Non-pigmented ciliary epithelial cell (primary cell): ENCODE measurements around the gene SDK1.
"Not testable (repeated sequence)": the region's sequence is repeated elsewhere in the genome, so short reads cannot be mapped to it uniquely, and the experiment has no call there.

Experiments used
- DNase-seq: peaks from one replicate; pipeline ENCODE4 v3.0.0-alpha.2; 2010; ENCODE audit warnings: low read depth

The SDK1 gene

DNA sequence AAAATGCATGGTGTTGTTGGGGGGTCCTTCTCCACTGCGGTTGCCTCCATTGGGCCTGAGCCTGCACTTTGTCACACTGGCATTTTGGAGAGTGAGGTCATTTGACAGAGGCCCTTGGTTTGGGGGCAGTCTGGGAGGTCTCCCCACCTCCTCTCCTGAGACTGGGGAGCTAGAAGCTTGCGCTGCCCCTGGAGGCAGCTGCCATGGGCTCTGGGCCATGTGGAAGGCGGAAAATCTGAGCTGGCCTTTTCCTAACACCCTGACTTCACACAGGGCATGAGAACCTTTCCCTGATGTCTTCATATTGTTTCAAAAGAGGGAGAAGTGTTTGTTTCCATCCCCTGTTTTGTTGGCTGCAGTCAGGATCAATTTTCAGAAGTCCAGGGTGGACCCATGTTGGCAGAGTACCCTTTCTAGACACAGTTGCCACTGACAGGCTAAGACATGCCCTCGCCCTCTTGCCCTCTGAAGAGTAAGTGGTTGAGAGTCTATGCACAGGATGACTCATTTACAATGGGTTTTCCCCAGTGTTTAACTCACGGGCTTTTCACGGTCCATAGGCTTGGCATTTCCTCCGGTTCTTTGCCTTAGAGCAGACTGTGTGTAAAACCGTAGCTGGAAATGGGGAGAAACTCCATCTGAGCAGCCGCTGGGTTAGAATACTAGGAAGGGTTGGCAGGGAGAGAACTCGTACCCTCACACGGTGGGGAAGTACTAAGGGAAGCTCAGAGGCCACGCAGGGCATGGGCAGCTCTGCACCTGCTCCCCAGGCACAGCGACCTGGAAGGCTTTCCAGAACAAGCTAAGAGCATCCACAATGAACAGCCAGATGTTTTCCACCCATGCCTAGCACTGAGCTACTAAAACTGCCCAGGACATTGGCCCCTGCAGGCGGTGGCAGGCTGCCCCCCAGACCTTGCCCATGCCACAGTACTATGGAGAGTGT lies 655.0 kb downstream of the SDK1 start:
- DNase-seq, result peak; percentile 22

- no peak for DNase-seq
These were observed 655.9 kb downstream of the SDK1 start for GRCh38 chr7:3956949-3957348.

DNA sequence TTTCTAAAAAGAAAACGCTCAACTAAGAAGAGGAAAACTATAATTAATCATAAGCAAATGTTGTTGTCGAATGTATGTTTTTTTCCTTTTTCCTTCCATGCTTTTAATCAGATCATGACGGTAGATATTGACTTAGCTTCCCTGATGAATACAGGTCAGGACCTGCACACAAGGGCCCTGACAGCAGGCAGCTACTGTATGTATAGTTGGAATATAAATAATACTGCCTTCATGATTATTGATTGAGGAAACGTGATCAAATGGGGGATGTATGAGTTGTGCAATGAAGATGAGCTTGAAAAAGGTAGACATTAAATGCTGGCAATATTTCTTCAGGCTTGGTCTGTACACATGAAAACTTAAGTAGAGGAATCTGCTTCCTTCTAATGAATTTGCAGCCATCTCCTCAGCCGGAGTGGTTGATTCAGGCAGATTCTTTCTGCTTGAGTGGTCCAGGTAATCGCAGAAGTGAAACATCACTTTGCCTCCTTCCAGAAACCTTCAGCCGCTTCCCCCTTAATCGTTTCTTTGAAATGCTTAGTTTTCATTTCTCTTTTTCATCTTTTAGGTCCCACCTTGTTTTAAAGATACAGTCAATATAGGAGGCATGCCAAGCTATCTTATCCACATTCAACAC lies 656.5 kb downstream of the SDK1 start:
- no peak for DNase-seq

DNA sequence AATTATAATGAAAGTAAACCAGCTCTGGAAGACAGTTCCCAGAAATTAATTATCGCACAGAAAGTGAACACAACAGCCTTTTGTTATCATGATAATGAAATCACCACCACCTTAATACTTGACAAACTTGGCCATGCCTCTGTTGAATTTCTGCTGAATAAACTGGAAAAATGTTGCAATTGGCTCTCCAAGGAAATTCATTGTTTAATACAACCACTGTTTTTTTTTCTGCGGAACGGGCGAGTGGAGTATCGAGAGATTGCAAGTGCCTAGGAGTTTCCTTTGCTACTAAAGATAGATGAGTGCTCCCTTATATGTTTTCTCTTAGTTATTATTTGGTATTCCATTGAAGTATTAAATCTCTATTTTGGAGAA lies 657.0 kb downstream of the SDK1 start:
- no peak for DNase-seq

DNA sequence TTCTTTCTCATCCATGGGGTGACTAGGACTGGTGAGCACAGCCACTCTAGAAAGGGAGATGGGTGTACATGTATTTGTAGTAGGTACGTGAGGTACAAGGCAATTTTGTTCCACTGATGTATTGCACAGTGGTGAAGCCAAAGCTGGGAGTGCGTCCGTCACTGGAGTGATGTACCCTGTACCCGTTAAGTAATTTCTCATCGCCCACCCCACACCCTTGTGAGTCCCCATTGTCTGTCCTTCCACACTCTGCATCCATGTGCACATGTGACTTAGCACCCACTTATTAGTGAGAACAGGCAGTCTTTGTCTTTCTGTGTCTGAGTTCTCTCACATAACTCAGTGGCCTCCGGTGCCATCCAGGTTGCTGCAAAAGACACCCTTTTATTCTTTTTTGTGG lies 658.3 kb downstream of the SDK1 start:
- no peak for DNase-seq

GRCh38 chr7:3960050-3960763 lies 659.2 kb downstream of the SDK1 start:
- no peak for DNase-seq

DNA sequence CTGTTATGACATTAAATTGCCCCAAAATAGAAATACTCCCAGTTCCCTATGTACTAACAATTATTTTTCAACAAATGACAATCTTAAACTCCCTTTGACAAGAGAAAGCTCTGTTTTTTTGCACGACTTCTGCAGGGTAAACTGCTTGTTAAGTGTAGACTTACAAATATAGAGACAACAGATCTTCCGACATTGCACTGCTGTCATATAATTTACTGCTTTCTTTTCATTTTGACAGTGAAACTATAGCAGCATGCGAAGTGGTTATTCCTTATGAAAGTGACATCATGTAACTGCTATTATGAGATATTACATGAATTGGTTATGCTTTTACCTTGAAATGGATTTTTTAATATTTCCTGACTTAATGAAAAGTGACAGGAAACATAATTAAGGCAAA lies 659.9 kb downstream of the SDK1 start:
- no peak for DNase-seq

DNA sequence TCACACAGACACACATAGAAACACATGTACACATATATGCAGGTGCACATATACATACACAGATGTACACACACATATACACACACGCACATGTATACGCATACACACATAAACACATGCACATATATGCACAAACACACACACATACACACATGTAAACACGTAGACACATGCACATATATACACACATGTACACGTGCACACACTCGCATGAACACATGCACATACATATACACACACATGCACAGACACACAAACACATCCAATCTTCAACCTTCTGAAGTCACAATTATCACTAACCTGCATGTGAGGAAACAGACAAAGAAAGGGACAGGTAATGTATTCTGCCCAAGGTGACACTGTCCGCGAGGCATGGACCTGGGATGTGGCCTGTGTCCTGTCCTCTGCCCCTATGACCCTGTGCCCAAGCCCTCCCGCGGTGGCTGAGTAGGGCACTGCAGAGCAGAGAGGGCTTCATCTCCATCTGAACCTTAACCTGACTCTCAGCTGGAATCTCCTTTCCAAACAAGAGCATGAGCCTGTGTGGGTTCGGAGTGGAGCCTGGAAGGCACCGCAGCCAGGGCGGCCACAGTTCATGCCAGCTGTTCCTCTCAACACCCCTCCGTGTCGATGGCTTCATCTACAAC lies 660.9 kb downstream of the SDK1 start:
- no peak for DNase-seq

DNA sequence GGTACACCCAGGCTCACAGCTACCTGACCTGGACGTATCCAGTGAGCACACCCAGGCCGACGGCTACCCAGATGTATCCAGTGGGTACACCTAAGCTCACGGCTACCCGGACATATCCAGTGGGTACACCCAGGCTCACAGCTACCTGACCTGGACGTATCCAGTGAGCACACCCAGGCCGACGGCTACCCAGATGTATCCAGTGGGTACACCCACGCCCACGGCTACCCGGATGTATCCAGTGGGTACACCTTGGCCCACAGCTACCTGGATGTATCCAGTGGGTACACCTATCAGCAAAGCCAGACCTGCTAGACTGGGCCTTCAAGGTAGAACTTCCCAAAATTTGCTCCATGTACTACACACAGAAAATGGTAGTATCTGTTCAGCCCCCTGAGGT lies 662.7 kb downstream of the SDK1 start:
- not testable (repeated sequence) for DNase-seq

DNA sequence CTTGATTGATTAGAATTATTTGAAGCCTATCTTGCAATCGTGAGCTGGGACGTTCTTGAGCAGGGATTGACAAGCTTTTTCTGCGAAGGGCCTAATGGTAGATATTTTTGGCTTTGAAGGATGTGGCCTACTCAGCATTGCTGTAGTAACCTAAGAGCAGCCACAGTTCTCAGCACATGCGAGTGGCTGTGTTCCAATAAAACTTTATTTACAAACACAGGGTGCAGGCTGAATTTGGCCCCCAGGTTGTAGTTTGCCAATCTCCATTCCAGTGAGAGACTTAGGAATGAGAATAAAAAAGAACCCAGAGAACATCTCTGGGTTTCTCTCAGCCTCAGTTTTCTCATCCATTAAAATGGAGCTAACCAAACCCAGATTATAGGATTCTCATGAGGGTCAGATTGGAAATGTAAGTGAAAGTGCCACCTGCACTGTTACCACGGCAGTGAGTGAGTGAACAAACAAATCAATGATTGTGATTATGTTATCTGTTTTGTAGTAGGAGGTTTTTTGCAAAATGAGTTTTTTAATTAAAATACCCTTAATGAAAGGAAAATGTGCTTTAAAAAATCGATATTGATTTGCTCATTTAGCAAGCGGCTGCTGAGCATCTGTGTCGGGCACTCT lies 664.0 kb downstream of the SDK1 start:
- no peak for DNase-seq

GRCh38 chr7:3965794-3966395 lies 664.8 kb downstream of the SDK1 start:
- DNase-seq, result no peak

DNA sequence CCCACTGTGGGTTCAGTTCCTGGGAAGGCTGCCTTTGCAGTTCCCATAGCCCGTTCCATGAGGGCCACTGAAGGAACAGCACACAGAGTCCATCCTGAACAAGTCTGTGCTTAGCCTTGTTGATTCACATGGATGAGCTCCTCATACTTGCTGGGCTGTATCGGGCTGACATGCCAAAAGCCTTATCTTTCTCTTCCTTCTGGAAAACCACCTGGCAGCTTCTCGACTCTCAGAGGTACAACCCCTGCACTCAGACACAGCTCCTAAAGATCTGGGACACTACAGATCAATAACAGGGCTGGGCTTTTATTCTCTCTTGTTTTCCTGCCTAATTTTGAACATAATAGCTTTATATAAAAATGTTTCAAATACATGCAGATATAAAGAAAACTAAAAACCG lies 667.2 kb downstream of the SDK1 start:
- DNase-seq, result no peak

DNA sequence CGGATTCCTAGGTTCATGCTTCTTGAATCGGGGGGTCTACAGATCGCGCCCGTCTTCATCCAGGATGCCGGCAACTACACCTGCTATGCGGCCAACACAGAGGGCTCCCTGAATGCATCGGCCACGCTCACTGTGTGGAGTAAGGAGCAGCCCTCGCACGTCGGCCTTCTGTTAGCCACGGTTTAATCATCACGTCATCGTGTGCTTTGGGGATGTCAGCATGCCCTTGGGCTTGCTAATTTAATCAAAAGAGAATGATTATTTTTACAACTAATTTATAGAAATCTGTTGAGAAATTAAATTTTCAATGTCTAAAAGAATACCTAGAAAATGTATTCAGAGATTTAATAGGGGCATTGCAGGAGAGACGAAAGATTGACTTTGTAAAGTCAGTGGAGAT lies 668.2 kb downstream of the SDK1 start:
- no peak for DNase-seq

- no peak for DNase-seq
These were observed 670.3 kb downstream of the SDK1 start for GRCh38 chr7:3971323-3971722.

DNA sequence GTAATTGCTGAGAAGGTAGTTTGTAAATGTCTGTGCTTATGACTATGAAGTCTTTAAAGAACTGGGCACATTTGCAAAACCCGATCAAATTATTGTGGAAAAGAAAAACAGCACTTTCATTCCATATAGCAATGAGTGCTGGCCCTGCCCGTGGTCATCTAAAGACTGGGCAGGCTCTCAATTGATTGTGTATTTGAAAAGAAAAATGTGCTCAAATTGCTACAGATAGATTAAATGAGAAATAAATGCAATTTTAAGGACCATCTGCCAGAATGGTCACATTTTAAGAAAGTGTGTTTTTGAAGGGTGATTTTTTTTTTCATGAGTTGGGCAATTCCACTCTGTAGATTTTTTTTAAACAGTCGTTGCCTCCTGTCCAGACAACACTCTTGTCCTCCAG lies 672.2 kb downstream of the SDK1 start:
- DNase-seq, result no peak

GRCh38 chr7:3974329-3974728 lies 673.3 kb downstream of the SDK1 start:
- DNase-seq, result no peak

DNA sequence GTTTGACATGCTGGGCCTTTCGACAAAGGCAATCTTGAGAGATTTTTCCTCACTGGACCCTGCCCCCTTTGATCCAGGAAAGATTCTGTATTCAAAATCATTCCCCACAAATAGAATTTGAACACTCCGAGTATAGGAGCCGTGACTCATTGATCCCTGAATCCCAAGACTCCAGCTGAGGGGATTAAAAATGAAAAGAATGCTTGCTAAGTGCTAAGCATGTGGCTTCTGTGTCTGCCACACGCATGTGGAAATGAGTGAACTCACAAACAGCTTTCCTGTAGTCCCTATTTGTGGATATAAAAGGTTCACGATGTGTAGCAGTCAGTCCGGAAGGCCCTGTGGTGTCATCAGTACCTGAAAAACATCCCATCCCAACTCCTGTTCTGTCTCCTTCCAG lies 674.3 kb downstream of the SDK1 start:
- DNase-seq, result no peak

DNA sequence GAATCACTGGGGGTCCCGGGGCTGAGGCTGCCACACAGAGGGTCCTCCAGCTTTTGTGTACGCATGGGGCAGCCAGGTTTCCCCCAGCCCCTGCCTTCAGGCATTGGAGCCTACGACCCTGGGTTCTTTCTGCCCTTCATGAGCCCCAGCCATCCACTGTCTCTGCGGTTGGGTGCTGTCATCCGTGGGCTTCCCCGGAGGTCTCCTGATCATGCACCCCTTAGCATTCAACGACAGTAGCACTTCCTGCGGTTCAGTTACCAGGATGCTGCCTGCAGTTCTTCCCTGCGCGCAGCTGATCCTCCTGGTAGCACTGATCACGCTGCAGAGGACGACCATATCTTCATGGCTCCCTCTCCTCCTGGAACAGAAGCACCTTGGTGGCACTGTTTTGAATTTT lies 676.3 kb downstream of the SDK1 start:
- no peak for DNase-seq

GRCh38 chr7:3978839-3979238 lies 677.8 kb downstream of the SDK1 start:
- no peak for DNase-seq

DNA sequence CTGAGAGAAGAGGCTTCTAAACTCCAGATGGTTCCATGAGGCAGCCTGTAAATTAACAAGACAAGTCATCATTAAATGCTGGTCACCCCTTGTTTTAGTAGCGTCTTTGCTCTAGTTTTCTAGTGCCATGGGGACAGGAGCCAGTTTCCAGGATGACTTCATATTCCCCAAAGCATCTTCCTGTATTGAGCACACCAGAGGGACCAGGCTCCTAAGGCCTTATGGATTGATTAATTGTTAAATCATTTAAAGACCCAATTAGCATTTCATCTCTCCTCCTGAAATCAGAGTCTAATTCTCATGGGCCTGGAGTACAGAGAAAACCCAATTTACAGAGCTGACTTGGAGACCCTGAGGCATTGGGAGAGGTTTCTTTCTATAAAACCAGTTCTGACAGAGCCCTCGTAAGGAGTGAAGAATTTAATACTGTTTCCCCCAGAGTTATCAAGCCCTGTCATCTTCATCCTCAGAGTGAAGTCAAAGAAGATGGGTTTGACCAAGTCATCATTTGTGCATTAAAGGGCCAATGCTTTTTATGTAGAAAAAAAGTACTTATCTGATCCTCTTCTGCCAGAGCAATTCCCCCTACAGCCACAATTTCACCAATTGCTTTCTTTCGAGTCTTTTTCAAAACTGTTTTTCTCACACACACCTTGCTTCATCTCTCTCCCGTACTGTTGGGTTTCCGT lies 678.7 kb downstream of the SDK1 start:
- DNase-seq, result no peak

GRCh38 chr7:3980300-3980643 lies 679.2 kb downstream of the SDK1 start:
- DNase-seq, result no peak
